ENCODE results near the gene CCDC12.

The CCDC12 gene

DNA sequence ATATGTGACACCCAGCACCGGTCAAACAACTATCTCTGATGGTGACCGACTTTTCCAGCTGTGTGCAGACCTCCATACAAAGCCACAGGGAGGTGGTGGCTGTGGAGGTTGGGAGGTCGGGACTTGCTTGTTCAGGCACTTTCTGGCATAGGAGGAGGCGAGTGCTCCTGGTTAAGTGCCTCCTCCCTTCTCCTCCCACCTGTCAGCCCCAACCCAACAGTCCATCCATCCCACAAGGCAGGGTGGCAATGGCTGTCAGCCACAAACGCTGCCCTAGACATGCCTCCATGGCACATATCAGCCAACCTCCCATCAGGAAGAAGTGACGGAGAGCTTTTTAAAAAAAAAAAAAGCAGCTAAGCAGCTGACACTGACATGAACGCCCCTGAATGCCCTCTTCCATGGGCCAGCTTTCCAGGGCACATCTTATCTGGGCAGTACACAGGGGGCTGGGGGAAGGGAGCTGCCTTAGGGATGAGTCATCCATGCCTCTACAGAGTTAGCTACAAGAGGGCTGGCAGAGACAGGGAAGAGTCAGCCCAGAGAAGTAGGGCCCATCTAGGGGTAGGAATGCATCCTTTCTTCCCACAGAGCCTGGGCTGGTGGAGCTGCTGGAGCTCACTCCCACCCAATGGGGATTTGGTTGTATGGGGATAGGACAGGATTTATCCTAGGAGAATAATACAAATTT is 41.2 kb downstream of the CCDC12 start:
- no peak for DNase-seq

DNA sequence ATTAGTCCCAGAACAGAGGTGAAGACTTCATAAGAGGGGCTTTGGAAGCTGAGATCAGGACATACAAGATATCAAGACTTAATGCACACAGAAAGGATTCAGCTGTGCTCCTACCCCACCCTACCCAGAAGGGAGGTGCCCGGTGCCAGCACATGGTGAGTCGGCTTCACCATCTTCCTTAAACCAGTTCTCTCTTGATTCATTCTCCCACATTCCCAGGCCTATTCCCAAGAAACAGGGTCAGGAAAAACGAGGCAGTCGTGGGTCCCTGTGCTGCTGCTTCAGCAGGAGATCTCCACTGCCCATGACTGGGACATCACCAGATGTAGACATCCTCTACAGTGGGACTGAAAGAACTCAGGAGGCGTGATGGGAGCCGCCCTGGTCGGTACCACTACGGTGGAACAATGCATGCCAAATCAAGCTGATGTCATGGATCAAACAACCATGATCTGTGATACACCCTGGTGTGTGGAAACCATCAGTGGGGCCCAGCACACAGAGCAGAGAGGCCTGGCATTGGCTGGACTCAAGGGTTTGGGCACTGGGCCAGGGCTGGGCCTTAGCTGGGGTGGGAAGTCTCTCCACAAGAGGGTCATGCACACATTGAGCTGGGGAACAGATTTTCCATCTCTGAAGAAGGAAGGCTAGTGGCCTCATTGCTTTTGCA is 41.9 kb downstream of the CCDC12 start:
- no peak for DNase-seq

DNA sequence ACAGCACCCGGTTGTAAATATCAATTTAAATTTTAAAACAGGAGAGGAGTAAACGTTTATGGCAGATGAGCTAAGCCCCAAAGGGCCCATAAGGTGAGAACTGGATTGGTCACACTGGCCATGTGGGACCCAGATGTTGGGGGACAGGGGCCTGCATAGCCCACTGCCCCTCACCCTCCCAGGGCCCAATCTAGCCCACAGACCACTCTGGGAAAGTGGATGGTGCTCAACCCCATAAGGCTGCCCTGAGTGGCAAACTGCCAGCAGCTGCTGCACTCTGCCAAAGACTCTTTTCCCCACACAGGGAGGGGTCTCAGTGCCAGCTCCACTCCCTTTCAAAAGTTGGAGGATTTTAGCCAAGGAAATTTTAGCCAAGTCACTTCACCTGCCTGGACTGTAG is 42.5 kb downstream of the CCDC12 start:
- DNase-seq = no peak

DNA sequence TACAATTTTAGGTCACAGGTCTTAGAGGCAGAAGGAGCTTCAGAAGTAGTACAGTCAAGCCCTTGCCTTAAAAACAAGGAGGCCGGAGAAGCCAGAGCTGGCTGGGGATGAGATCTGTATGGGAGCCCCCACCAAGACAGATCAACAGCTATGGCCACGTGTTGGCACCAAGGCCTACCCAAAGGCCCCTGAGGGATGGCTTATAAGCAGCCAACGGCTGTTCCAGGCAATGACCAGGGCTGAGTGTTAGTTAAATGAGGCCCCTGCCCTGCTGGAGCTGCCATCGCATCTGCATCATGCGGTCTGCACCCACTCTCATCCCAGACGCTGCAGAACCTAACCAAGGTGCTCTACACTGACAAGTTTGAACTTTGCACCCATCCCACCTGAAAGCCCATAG is 43.3 kb downstream of the CCDC12 start:
- no peak for DNase-seq

DNA sequence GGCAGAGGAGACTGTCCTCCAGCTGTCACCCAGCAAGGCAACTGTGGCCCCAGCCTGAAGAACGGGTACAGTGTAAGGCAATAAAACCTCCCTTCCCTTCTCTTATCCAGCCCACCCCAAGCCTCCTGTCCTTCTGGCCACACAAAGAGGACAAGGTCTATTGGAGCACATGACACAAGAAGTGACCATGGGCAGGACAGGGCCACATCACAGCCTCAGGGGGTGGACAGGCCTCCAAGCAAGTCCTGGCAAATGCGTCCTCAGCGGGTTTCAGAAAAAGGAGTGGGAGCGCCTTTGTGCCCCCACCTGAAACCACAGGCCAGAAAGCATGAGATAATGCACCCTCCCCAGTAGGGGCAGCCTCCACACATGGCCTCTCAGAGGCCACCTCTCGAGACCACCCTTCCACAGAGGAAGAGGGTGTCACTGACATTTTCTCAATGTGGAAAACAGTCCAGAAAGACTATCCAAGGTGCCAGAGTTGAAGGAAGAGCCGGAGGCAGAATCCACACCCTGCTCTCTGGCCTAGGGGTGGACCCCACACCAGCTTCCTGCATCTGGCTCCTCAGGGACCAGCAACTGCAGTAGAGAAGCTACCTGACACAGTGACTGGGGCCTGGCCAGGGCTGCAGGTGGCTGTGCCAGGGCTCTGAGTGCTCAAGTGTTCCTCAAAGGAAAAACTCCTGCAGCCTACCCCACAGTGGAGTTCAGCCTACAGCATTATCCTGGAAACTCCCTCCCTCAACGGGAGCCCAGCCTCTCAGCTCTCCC is 43.9 kb downstream of the CCDC12 start:
- DNase-seq = no peak

DNA sequence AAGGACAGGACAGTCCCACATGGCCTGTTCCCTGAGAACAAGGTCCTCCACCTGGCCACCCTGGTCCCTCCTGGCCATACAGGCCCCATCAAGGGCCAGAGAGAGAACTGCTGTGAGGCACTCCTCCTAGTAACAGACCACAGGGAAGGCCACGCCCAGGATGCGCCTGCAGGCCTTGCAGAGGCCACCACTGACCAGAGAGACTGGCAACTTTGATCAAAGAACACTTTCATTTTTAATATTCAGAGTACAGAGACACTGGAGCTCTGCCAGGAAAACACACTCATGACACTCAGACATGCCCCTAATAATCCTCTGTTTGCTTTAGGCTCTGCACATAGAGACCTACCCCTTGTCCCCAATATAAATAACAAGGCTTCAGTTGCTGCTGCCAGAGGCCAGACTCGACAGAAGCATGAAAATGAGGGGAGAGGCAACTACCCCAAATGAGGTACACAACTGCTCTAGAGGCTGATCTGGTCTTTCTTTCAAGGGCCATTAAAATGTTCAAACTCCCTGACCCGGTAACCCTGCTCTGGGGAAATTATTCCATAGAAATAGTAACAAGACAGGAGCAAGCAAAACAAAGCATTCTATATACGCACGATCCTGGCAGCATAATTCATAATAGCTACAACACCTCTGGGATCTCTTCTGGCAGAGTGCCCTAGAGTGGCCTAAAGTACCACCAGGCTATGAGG is 44.8 kb downstream of the CCDC12 start:
- no peak for DNase-seq

DNA sequence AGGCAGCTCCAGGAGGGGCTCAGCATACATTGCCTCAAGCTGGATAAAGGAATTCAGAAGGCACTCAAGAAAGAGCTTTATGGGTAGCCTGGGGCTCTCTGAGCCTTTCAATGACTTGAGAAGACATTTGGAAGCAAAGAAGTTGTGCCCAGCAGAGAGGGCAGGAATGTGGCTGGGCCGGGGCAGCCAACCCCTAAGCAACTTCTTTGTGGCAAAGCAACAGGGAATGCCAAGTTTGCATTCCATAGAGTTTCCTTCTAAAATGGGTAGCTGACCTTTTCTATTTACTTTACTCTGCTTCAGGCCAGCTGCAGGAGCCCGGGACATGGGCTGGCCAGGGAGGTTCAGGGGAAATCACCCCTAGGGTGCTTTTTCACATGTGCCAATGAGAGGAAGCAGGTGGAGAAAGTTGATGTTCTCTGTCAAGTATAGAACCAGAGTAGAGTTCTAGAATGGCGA is 45.6 kb downstream of the CCDC12 start:
- no peak for DNase-seq

DNA sequence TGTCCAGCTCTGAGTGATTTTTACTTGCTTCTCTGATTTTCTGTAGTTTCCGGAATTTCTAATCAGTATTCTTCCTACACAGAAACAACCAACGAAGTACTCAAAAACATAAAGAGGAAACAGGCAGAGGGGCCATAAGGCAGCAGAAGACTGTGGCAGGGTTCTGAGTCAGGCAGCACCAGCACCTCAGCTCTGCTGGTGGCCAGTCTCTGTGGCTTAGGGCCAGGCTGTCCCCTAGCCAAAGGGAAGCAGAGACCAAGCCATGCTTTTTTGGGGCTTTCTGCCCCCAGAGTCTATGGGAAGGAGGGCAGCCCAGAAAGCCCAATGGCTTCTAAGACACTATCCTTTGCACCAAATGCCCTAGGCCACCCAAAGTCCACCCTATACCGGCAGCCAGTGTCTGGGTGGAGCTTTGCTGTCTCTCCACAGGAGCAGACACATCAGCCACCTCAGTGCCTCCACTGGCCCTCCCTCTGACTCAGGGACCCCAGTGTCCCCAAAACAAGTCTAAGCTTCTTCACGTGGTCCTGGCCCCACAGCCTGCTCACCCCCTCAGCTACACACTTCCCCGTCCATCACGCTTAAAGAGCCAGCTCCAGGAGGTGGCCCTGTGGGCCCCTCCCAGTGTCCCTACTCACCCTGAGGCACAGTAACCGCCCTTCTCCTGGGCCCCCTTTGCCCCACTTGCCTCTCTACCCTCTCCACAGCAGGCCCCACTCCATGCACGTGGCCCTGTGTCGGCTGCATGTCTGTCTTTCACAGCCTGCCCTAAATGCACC is 46.2 kb downstream of the CCDC12 start:
- no peak for DNase-seq

DNA sequence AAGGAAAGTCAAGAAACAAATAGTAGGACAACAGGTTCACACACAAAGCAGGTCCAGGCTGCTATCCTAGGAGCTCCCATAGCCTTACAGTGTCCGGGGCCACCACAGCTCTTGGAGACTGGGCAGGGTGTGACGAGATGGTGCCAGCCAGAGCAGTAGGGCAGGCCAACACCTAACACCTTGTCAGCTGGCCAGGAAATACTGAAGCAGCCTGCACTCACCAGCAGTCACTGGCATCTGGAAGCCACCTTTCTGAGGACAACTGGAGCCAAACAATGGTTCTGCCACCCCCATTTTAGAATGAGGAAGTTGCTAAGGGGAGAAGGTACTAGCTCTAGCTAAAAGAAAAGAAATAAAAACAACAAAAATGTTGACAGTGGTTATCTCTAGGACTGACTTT is 47.2 kb downstream of the CCDC12 start:
- DNase-seq = no peak

DNA sequence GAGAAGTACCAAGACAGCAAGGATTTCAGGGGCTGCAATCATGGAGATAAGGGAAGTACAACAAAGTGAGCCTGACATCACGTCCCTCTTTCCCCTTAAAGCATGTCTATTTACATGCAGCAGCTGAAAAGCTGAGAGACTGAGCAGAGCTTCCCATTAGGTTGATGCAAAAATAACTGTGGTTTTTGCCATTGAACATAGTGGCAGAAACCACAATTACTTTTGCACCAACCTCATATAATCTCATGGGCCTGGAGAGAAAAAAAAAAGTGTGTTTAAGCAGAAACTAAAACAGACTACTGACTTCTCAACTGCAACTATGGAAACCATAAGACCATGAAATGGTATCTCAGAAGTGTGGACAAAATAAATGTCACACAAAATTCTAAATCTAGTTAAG is 48.3 kb downstream of the CCDC12 start:
- peak; percentile 41 for DNase-seq

DNA sequence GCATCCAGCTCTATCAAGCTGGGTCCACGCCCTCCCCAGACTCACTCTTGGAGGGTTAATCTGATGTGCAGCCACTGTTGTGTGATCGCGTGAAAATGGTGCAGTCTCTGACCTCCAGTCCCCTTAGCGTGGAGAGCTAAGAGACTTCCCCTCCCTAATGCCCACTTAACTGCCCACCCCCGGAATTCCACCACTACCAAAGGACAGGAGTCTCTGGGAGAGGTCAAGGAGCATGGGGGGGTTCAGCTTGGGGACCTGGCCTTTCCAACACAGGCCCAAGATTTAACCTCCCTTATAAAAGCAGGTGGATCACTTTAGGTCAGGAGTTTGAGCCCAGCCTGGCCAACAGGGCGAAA is 48.8 kb downstream of the CCDC12 start:
- DNase-seq = no peak

DNA sequence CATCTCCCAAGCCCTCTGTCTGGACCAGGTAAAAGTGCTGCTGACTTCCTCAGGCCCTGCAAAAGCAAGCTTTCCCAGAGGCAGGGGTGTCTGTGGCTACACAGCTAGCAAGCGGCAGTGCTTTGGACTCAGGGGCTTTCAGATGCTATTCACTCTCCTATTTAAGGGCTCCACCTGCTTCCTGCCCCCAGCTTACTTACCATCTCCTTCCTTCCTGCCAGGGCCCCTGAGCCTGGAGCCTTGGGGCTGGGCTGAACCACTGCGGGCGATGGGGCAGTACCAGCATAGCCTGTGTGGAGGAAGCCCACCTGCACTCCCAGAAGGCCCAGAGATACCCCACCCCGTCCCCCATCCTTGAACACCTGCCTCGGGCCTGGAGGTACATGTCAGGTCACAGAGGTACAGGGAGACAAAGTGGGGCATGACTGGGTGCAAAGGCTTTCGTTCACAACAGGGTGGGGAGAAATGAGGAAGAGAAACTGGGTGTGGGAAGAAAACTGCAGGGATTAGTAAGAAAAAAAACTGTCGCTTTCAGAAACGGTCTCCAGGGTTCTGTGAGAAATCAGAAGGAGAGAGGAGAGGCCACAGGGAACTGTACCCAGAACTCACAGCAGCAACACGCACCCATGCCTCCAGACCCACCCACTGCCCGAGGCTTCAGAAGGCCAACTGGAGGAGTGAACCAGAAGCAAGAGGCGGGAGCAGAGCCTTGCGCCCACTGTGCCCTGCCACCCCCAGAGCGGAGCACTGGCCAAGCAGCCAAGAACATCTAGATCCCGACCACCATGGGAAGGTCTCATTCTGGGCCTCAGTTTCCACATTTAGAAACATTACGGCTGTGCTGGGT is 49.5 kb downstream of the CCDC12 start:
- no peak for DNase-seq

DNA sequence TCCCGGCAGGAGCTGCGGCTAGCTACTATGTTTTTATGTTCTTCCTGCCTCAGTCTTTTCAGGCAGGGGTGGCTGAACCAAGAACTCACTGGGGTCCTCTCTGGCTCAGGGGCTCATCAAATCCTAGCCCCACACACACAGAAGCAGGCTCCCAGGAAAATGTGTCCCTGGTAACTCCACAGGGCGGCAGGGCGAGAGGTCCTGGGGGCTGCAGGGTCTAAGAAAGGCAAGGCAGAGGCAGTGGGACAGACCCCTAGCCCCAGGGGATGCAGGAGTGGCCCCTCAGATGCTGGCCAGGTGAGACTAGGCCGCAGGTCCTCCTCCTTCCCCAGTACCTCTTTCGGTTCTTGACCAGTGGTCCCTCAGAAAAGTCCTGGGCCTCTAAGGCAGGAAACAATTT is 50.1 kb downstream of the CCDC12 start:
- DNase-seq = no peak

DNA sequence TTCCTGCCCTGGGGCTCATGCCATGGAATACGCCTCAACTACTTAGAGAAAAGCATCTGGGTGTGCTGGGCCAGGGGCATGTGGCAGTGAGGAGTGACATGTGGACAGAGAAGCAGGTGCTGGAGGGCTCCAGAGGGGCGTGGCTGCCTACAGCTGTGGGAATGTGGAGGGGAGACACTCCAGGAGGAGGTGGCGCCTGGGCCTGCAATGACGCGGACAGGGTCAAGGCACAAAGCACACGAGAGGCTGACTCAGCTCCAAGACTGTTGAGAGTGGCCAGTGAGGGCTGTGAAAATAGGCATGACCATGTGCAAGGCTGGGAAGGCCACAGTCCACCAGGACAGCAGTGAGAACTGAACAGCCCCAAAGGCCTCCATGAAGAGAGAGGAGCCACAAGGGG is 50.5 kb downstream of the CCDC12 start:
- DNase-seq = no peak

DNA sequence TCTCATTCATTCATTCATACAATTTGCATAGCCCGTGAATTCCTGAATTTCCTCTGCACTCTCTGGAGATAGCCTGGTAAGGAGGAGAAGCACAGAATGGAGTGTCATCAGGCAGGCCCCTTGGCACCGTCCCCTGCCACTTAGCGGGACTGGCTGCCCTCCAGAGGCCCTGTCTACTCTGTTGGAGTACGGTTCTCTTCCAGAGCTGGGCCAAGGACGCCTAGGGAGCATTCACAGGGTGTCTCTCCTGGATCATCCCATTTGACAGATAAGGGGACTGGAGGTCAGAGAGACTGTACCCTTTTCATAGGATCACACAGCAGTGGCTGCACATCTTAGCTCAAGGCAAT is 51.0 kb downstream of the CCDC12 start:
- DNase-seq = no peak

DNA sequence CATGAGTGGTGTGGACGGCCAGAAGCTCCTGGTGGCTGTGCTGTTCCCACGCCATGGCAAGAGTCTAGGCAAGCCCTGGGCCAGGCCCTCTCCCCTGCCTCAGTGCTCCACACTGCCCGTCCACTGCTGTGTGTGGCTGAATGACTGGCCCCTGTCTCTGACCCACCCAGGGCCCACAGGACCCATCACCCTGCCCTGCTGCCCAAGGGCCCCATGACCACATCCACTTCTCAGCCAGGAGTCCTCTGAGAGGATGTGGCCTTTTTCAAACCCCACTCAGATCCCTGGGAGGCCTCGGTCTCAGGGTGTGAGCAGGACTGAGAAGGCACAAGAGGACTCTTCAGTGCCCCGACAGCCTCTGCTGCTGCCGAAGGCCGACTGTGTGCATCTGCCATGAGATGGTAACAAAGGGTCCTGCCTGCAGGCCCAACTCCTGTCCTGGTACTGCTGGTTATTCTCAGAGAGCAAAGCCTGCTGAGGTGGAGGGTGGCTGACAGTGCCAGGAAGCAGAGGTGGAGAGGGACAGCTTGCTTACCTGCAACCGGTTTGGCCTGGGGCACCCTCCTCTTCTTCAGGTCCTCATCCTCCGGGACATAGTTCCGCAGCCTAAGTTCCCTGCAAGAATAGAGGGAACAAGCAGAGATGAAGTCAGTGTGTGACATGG is 51.5 kb downstream of the CCDC12 start:
- DNase-seq = no peak

DNA sequence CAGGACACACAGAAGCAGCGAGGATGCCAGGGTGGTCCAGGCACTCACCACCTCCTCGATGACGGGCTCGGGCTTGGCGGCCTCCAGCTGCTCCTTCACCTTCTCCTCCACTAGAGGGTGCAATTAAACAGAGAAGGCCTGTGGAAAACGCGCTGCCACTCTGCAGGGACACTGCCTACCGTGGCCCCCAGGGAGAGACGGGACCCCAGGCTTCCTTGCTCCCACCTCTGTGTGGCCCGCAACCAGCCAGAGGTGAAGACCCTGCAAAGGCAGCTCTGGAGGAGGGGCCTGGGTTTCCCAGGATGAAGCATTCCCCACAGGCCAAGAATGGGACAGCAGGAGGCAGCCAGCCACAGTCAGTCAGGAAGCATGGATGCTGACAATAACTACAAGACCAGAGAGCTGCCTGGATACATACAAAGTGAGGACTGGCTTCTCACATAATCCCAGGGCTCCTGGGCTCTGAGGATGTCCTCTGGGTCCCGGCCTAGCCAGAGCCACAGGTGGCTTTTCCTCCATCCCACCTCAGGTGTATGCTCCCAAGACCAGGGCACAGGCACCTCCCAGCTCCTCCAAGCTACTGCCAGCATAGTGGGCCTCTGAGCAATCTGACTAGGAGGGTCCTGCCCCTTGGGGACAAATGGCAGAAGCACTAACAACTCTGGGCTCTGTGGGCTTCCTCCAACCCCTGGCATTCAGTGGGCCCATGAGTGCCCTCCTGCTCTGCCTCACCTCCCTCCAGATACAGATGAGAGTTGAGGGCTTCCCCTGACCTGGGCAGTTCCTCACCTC is 52.8 kb downstream of the CCDC12 start:
- DNase-seq = peak; percentile 58

DNA sequence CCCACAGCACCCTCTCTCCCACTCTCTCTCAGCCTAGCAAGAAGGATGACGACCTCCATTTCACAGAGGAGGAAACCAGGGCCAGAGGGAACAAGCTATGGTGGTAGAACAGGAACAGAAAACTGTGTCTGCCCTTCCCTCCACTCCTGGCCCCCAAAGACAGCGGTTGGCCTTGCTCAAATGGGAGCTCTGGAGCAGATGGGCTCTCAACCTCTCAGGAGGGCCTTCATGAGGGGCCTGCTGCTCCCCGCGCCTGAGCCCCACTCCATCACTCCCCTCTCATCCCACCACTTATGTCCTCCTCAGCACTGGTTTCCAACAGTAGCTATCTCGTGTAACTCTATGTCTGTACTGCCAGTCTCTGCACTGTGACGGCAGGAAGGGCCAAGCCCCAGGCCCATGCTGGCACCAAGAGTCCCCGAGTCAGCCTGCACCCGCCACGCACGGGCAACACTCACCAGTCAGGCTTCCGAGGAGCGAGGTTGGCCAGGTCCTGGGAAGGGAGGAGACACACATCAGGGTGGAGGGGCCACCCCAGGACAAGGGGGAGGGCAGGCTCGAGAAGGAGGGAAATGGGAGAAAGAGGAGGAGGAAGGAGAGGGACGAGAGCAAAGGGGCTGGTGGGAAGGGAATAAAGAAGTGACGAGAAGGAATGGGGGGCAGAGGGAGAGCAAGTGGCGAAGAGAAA is 53.5 kb downstream of the CCDC12 start:
- DNase-seq = no peak

DNA sequence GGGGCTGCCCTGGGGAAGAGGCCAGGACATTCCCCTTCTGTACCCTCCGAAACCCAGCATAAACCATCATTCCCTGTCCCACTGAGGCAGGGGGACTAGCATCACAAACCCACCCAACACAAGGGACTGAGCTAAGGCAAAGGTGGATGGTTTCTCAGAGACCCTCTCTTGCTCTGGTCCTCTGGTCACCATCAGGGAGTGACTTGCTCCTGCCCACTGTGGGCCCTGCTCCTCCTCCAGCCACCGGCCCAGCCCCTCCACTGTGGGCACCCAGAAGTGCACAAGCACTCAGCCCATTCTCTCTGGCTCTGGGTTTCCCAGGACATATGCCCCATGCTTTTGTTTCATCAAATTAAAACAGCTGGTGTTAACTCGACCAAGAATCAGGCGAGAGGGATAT is 54.1 kb downstream of the CCDC12 start:
- no peak for DNase-seq

DNA sequence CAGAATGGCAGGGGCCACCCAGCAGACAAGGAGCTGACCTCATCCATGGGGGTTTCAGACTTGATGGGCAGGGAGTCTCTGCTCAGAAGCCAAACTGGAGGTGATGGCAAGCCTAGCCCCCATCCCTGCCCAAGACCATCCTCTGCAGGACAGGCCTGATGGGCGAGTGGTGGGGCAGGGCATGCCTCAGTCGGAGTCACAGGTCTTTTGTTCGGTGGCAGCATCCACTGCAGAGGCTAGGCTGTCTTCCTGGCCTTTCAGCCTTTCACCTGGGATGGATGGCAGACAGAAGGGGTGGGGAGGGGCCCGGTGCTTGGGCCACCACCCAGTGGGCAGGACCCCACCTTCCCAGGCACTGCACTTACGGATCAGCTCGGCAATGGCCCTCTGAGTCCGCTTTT is 54.7 kb downstream of the CCDC12 start:
- DNase-seq = no peak

All from CD4-positive, alpha-beta T cell treated with Interleukin-21 for 1 hour (primary cell).